GM19455 (cell line): ENCODE results near the gene TBC1D12.
"Not testable (repeated sequence)": the region's sequence is repeated elsewhere in the genome, so short reads cannot be mapped to it uniquely, and the experiment has no call there.

Experiments used
- ATAC-seq: cut with Tn5 transposase; IDR thresholded peaks from one replicate; pipeline ENCODE4 v1.9.1; 2021; ENCODE audit not compliant: unreplicated experiment

Gene TBC1D12

GRCh38 chr10:94451883-94452519, 49.7 kb downstream of the TBC1D12 start:
- no peak for ATAC-seq

DNA sequence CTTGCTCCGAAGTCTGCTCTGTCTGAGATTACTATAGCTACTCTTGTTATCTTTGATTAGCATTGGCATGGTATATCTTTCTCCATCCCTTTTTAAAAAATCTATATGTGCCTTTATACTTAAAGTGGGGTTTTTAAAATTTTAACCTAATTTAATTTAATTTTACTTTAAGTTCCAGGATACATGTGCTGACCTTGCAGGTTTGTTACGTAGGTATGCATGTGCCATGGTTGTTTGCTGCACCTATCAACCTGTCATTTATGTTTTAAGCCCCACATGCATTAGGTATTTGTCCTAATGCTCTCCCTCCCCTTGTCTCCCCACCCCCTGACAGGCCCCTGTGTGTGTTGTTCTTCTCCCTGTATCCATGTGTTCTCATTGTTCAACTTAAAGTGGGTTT, 54.6 kb downstream of the TBC1D12 start:
- no peak for ATAC-seq

GRCh38 chr10:94459385-94459784, 57.0 kb downstream of the TBC1D12 start:
- no peak for ATAC-seq

DNA sequence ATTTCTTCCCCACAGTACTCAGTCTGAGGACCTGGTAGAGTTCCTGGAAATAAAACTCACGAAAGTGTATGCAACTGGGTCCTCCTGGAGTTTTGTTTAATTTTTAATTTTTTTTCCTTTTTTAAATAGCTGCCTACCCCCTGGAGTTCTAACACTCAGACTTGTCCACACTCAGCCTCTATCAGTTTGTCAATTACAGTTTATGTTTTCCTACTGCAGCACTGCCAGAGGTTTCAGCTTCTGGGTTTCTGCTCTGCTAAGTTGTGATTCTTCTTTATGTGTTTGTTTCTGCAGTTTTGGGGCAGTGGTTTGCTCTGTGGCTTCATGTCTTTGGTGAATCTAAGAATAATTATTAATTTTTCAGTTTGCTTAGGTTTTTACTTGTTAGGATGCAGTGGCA, 59.2 kb downstream of the TBC1D12 start:
- no peak for ATAC-seq

DNA sequence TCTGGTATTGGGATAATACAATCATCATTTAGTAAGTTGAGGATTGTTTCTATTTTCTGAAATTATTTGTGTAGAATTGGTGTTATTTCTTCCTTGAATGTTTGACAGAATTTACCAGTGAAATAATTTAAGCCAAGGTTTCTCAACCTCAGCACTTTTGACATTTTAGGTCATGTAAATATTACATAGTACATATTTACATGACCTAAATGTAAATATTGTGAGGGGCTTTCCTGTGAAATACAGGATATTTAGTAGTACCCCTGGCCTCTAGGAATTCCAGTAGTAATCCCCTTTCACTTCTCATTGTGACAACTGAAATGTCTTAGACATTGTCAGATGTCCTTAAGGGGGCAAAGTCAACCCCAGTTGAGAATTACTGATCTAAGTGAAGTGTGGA, 59.8 kb downstream of the TBC1D12 start:
- ATAC-seq, result no peak

- ATAC-seq, result no peak
Observed at GRCh38 chr10:94465684-94466083, 63.3 kb downstream of the TBC1D12 start.

DNA sequence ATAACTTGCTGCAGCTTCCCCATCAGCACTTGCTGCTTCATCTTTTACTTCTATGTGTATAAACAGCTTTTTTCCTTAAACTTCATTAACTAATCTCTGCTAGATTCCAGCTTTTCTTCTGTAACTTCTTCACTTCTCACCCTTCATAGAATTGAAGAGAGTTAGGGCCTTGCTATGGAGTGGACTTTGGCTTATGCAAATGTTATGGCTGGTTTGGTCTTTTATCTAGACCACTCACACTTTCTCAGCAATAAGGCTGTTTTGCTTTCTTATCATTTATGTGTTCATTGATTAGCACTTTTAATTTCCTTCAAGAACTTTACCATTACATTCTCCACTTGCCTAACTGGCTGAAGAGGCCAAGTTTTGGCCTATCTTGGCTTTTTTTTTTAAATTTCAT, 79.1 kb downstream of the TBC1D12 start:
- no peak for ATAC-seq

GRCh38 chr10:94483970-94484369, 81.6 kb downstream of the TBC1D12 start:
- ATAC-seq, result no peak

GRCh38 chr10:94485094-94485493, 82.8 kb downstream of the TBC1D12 start:
- no peak for ATAC-seq

DNA sequence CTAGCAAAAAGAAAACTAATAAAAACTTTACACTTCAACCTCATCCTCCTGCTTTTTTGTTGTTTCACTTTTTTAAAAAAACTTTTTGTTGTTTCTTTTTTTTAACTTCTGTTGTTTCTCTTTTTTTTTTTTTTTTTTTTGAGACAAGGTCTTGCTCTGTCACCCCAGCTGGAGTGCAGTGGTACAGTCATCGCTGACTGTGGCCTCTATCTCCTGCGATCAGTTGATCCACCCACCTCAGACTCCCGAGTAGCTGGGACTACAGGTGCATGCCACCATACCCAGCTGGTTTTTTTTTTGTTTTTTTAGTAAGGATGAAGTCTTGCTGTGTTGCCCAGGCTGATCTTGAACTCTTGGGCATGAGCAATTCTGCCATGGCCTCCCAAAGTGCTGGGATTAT, 85.2 kb downstream of the TBC1D12 start:
- no peak for ATAC-seq

GRCh38 chr10:94489107-94489506, 86.8 kb downstream of the TBC1D12 start:
- no peak for ATAC-seq

DNA sequence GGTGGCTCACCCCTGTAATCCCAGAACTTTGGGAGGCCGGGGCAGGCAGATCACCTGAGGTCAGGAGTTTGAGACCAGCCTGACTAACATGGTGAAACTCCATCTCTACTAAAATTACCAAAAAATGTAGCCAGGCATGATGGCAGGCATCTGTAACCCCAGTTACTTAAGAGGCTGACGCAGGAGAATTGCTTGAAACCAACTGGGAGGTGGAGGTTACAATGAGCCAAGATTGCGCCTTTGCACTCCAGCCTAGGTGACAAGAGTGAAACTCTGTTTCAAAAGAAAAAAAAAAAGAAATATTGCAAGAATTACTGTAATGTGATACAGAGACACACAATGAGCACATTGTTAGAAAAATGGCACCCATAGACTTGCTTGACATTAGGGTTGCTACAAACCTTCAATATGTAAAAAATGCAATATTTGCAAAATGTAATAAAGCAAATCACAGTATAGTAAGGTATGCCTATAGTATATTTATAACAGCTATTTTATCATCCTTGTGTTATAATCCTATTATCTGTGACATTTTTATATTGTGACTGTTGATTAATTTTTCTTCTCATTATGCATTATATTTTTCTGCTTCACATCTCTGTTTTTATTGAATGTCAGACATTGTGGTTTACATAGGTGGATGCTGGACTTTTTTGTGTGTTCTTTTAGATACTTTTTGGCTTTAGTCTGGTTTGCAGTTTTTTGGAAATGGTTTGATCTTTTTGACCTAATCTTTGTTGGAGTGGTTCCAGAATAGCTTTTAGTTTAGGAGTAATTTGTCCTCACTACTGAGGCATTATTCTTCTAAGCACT, 87.8 kb downstream of the TBC1D12 start:
- ATAC-seq, result no peak

GRCh38 chr10:94490789-94491039, 88.4 kb downstream of the TBC1D12 start:
- no peak for ATAC-seq

DNA sequence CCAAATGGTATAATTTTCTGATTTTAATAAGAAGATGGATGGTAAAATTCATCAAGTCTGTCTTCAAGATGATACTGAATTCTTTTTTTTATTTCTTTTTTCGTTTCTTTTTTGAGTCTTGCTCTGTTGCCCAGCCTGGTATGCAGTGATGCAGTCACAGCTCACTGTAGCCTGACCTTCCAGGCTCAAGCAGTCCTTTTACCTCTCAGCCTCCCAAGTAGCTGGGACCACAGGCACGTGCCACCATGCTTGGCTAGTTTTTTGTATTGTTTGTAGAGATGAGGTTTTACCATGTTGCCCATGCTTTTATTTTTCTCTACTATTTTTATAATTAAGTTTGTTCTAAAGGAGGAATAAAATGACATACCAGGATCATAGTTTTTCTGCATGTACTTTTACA, 91.1 kb downstream of the TBC1D12 start:
- ATAC-seq, result no peak

GRCh38 chr10:94496010-94496409, 93.7 kb downstream of the TBC1D12 start:
- peak; percentile 70 for ATAC-seq

DNA sequence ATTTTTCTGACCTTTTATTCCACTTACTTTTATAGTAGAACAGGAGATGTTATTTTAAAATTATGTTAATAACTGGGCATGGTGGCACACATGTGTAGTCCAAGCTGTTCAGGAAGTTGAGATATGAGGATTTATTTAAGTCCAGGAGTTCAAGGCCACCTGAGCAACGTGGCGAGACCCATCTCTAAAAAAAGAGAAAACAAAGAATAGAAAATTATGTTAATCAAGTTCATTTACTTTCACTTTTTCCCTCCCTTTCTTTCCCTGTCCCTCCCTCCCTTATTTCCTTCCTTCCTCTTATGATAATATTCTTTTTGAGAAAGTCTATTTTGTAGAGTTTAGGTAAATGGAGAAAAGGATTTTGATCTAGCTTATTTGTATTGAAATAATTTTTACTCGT, 94.3 kb downstream of the TBC1D12 start:
- ATAC-seq, result no peak

- ATAC-seq, result no peak
Observed at GRCh38 chr10:94500063-94500462, 97.7 kb downstream of the TBC1D12 start.

GRCh38 chr10:94521276-94522250, 119.2 kb downstream of the TBC1D12 start:
- ATAC-seq, result no peak

- no peak for ATAC-seq
Observed at GRCh38 chr10:94524146-94524545, 121.8 kb downstream of the TBC1D12 start.

GRCh38 chr10:94524711-94525110, 122.4 kb downstream of the TBC1D12 start:
- no peak for ATAC-seq

DNA sequence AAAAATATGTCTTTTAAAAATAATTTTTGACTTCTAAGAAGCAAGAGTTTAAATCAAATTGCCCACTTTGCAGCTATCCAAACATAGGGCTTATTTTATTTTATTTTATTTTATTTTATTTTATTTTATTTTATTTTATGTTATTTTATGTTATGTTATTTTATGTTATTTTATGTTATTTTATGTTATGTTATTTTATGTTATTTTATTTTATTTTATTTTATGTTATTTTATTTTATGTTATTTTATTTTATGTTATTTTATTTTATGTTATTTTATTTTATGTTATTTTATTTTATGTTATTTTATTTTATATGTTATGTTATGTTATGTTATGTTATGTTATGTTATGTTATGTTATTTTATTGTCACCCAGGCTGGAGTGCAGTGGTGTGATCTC, 129.2 kb downstream of the TBC1D12 start:
- ATAC-seq, result not testable (repeated sequence)

DNA sequence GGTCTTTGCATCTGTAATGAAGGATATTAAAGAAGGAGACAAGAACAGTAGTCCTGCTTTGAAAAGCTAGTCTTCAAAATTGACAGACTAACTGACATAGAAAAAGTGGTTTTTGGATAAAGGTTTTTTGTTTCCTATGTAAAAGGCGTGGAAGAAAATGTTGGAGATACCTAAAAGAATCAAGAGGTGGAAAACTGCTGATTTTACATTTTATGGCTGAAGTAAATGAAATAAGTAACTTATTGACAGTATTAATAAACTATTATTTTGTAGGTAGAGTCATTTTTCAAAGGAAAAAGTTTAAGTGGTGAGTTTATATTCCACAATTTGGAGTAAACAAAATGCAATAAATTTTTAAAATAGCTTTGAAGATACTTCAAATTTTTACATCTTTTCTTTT, 130.7 kb downstream of the TBC1D12 start:
- ATAC-seq, result no peak
